ENCODE measurements around the gene LZIC.

LZIC gene

GRCh38 chr1:9883585-9884449 lies 59.4 kb downstream of the LZIC start:
- no peak for FAIRE-seq

GRCh38 chr1:9882945-9883303 lies 60.3 kb downstream of the LZIC start:
- no peak for FAIRE-seq

GRCh38 chr1:9882296-9882944 lies 60.8 kb downstream of the LZIC start:
- no peak for FAIRE-seq

- FAIRE-seq = no peak
Observed at GRCh38 chr1:9881838-9882249, 61.3 kb downstream of the LZIC start.

Data from TTC549 (cell line).